ENCODE results near the gene PHACTR3.

Gene PHACTR3

GRCh38 chr20:59767656-59768055 lies 163.3 kb downstream of the PHACTR3 start:
- no peak for DNase-seq

- DNase-seq: no peak
Observed at GRCh38 chr20:59770270-59770669, 165.9 kb downstream of the PHACTR3 start.

GRCh38 chr20:59770851-59771250 lies 166.5 kb downstream of the PHACTR3 start:
- no peak for DNase-seq

GRCh38 chr20:59771506-59772372 lies 167.4 kb downstream of the PHACTR3 start:
- DNase-seq: no peak

- no peak for DNase-seq
Observed at GRCh38 chr20:59772373-59772705, 168.0 kb downstream of the PHACTR3 start.

GRCh38 chr20:59772931-59773913 lies 168.9 kb downstream of the PHACTR3 start:
- DNase-seq: no peak

- DNase-seq: no peak
Observed at GRCh38 chr20:59774204-59774641, 169.9 kb downstream of the PHACTR3 start.

- DNase-seq: no peak
Observed at GRCh38 chr20:59774921-59775686, 170.8 kb downstream of the PHACTR3 start.

- no peak for DNase-seq
Observed at GRCh38 chr20:59775687-59776055, 171.3 kb downstream of the PHACTR3 start.

- no peak for DNase-seq
Observed at GRCh38 chr20:59776059-59776603, 171.8 kb downstream of the PHACTR3 start.

- DNase-seq: no peak
Observed at GRCh38 chr20:59776626-59777330, 172.4 kb downstream of the PHACTR3 start.

GRCh38 chr20:59777331-59777725 lies 173.0 kb downstream of the PHACTR3 start:
- DNase-seq: no peak

- DNase-seq: no peak
Observed at GRCh38 chr20:59777814-59778575, 173.7 kb downstream of the PHACTR3 start.

GRCh38 chr20:59778615-59779200 lies 174.4 kb downstream of the PHACTR3 start:
- no peak for DNase-seq

GRCh38 chr20:59779656-59780380 lies 175.5 kb downstream of the PHACTR3 start:
- DNase-seq: no peak

GRCh38 chr20:59780494-59781185 lies 176.3 kb downstream of the PHACTR3 start:
- DNase-seq: no peak

GRCh38 chr20:59781226-59781625 lies 176.9 kb downstream of the PHACTR3 start:
- no peak for DNase-seq

GRCh38 chr20:59782986-59783640 lies 178.8 kb downstream of the PHACTR3 start:
- DNase-seq: peak in 1 of 2 donors; percentile 6

GRCh38 chr20:59783641-59784010 lies 179.3 kb downstream of the PHACTR3 start:
- DNase-seq: no peak

Measured in bone marrow (tissue), 2 donors.